ENCODE results near the gene NOXO1.

DNA sequence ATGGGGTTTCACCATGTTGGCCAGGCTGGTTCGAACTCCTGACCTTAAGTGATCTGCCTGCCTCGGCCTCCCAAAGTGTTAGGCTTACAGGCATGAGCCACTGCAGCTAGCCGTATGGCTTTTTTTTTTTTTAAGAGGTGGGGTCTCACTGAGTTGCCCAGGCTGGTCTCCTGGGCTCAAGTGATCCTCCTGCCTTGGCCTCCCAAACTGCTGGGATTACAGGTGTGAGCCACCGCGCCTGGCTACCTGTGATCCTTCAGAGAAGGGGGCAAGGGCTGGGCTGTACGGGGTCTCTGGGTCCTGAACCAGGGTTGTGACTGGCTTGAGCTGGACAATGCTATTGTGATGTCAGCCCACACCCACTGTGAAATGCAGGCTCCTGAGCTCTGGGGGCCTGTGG is 14.8 kb downstream of the NOXO1 start, which contains the start of gene RNF151:
- TF ChIP-seq, protein P1, sequence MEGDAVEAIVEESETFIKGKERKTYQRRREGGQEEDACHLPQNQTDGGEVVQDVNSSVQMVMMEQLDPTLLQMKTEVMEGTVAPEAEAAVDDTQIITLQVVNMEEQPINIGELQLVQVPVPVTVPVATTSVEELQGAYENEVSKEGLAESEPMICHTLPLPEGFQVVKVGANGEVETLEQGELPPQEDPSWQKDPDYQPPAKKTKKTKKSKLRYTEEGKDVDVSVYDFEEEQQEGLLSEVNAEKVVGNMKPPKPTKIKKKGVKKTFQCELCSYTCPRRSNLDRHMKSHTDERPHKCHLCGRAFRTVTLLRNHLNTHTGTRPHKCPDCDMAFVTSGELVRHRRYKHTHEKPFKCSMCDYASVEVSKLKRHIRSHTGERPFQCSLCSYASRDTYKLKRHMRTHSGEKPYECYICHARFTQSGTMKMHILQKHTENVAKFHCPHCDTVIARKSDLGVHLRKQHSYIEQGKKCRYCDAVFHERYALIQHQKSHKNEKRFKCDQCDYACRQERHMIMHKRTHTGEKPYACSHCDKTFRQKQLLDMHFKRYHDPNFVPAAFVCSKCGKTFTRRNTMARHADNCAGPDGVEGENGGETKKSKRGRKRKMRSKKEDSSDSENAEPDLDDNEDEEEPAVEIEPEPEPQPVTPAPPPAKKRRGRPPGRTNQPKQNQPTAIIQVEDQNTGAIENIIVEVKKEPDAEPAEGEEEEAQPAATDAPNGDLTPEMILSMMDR (IDR thresholded peaks at IDR 0.05), result no peak
- TF ChIP-seq POLR2A (IDR thresholded peaks at IDR 0.05), result no peak
